Ovary (tissue), 9 donors: ENCODE measurements around the gene RYR3. TPM values are rescaled to one million over a fixed set of nuclear protein-coding genes. Genes with fewer than 3 reads are reported as not detected.

Experiments used
- DNase-seq, 5 donors: peaks; one replicate each; pipeline ENCODE4 v3.0.0-alpha.2; 2019 to 2020
- H3K27ac ChIP-seq, 2 donors: fragments of 200-600 bp; one replicate each; pipeline versions ENCODE4 v1.5.1 to v1.8.0; 2019 to 2022
- H3K27me3 ChIP-seq: fragments of 200-600 bp; one replicate; pipeline ENCODE4 v1.8.0; 2022
- H3K36me3 ChIP-seq: fragments of 200-600 bp; sonication (generic); one replicate; pipeline ENCODE4 v1.5.1; 2019
- H3K4me1 ChIP-seq: one replicate; pipeline ENCODE4 v1.8.1; 2013; ENCODE audit warnings: mild to moderate bottlenecking, moderate library complexity; ENCODE audit not compliant: insufficient read depth
- H3K4me3 ChIP-seq: fragments of 200-600 bp; sonication (generic); one replicate; pipeline ENCODE4 v1.5.1; 2017
- H3K9me3 ChIP-seq, 2 donors: fragments of 200-600 bp in 1 of 2; sonication (generic) in 1 of 2; one replicate each; pipeline versions ENCODE4 v1.5.1 to v1.8.1; 2013 to 2019; ENCODE audit warnings: mild to moderate bottlenecking in 1 of 2, moderate library complexity in 1 of 2
- EP300 ChIP-seq: sonication (generic); formaldehyde crosslinking; IDR thresholded peaks from one replicate; pipeline ENCODE4 v1.6.1; 2017; ENCODE audit warnings: antibody characterized with exemption
- POLR2A ChIP-seq: fragments of 450-650 bp; IDR thresholded peaks from one replicate; pipeline ENCODE4 v1.6.1; 2017; ENCODE audit warnings: antibody characterized with exemption, mild to moderate bottlenecking, moderate library complexity
- WGBS, 3 donors: extraction: QIAGEN DNeasy Blood & Tissue Kit in 1 of 3; methylation state at CpG; one replicate each; pipeline versions ENCODE4 v1.1.5 to v1.1.7; 2013 to 2017; 5-methylcytosine and 5-hydroxymethylcytosine counted together
- intact Hi-C, 4 donors: fragments of 100-400 bp; cut with DNase I; formaldehyde crosslinking; loops; one replicate each; pipeline versions ENCODE4 v1.11.0 to v1.15.1; 2022 to 2023
- polyA plus RNA-seq, 2 donors: library from polyadenylated mRNA; stranded (reverse); fragments of 200-250 nt in 1 of 2; fragments of 350-450 nt in 1 of 2; fragmentation: Illumina TruSeq in 1 of 2; extraction: RNeasy Lipid Tissue Mini Kit (QIAGEN cat#74804) in 1 of 2; gene quantifications; one replicate each; pipeline ENCODE4 v1.2.3, GENCODE V29; 2013 to 2014
- total RNA-seq, 7 donors: library from RNA; depleted of rRNA in 2 of 7; stranded (reverse); fragments of >200 nt in 2 of 7; fragmentation: NEBNext Ultra II Directional in 3 of 7; extraction: Animal tissue kit (Norgen Biotek cat#: 25700) in 3 of 7; gene quantifications; one replicate each; pipeline versions ENCODE4 v1.1.0 to v1.2.4, GENCODE V29; 2016 to 2023
- TF ChIP-seq, protein P1 (sequence below), 3 donors: fragments of 450-650 bp in 2 of 3; fragments of 200-600 bp in 1 of 3; IDR thresholded peaks; one replicate each; pipeline versions ENCODE4 v1.5.1 to v1.8.0; 2016 to 2022; ENCODE audit warnings: antibody characterized with exemption in 3 of 3, mild to moderate bottlenecking in 1 of 3
- donor health status: DM: no; HTN: no; CAD: no; lungs with moderate emphysema.
- donor health status: DM: no; HTN: no; CAD: no.
- donor health status: Bipolar disorder and iron deficiency.
- donor health status: DM: yes; HTN: yes; CAD: no.
- donor health status: DM: no; HTN: no; CAD: no.
- donor health status: DM: yes; HTN: yes; CAD: no.

The RYR3 gene
- total and polyA plus RNA-seq, 9 donors: 0.52 to 6.0 (median 0.96) TPM

DNA sequence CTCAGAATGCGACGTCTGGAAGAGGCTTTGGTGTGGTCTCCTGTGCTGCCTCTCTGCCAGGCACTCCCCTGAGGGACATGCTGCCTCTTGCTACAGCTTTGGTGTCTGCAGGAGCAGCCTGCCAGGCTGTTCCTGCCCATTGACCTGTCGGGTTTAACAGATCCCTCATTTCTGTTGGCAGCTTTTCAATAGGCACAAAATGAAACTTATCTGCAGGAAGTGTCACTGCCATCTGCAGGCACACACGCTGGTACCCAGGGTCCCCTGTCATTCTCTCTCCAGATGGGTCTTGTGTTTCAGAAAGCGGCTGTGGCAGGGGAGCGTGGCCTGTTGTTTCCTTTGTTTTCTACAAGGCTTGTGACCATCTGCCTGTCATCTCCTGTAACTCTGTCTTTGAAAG is 329.2 kb downstream of the RYR3 start:
- TF ChIP-seq, protein P1, sequence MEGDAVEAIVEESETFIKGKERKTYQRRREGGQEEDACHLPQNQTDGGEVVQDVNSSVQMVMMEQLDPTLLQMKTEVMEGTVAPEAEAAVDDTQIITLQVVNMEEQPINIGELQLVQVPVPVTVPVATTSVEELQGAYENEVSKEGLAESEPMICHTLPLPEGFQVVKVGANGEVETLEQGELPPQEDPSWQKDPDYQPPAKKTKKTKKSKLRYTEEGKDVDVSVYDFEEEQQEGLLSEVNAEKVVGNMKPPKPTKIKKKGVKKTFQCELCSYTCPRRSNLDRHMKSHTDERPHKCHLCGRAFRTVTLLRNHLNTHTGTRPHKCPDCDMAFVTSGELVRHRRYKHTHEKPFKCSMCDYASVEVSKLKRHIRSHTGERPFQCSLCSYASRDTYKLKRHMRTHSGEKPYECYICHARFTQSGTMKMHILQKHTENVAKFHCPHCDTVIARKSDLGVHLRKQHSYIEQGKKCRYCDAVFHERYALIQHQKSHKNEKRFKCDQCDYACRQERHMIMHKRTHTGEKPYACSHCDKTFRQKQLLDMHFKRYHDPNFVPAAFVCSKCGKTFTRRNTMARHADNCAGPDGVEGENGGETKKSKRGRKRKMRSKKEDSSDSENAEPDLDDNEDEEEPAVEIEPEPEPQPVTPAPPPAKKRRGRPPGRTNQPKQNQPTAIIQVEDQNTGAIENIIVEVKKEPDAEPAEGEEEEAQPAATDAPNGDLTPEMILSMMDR (IDR thresholded peaks at IDR 0.05): no peak
- TF ChIP-seq POLR2A (no peak), EP300 (no peak)
- Histone ChIP-seq H3K36me3 (no peaks in the 10 kb centered on the region), H3K4me1 (no peaks in the 10 kb centered on the region), H3K9me3 (no peaks in the 10 kb centered on the region), H3K4me3 (no peak overlapping the region), H3K27me3 (no peaks in the 10 kb centered on the region), H3K27ac (no peak overlapping the region)
- DNase-seq: no peak
- intact Hi-C loops: loop anchor here in 1 of 4 donors (10.0 kb wide), 1 partner anchor 55 kb away; no protein-coding TSS in a partner anchor
- WGBS, 3 donors: 48 to 54% (median 50%) methylated on average over 6 of the region's 6 CpGs

DNA sequence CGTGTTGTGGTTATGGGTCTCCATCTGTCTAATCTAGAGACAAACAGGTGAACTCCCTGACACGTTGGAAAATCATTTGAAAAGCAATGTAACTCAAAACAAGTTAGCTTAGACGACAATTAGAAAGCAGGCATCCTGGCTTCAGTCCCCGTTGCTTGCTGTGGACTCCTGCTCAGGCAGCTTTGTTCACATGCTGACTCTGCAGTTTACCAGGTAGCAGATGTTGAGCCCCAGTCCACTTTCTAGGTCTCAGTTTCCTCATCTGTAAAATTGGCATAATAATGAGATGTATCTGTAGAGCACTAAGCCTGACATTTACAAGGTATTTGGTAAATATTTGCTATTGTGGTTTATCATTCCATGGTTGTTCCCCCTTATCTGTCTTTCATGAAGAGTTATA is 330.3 kb downstream of the RYR3 start:
- Histone ChIP-seq H3K36me3 (no peaks in the 10 kb centered on the region), H3K27ac (no peak overlapping the region), H3K9me3 (no peaks in the 10 kb centered on the region), H3K4me3 (no peak overlapping the region), H3K4me1 (no peaks in the 10 kb centered on the region), H3K27me3 (no peaks in the 10 kb centered on the region)
- intact Hi-C loops: loop anchor here in 1 of 4 donors (10.0 kb wide), 1 partner anchor 56 kb away; no protein-coding TSS in a partner anchor
- TF ChIP-seq EP300: no peak
- TF ChIP-seq POLR2A: no peak
- TF ChIP-seq, protein P1 (IDR thresholded peaks at IDR 0.05): no peak
- WGBS, 3 donors: 59 to 81% (median 67%) methylated on average over 4 of the region's 4 CpGs
- DNase-seq: no peak

DNA sequence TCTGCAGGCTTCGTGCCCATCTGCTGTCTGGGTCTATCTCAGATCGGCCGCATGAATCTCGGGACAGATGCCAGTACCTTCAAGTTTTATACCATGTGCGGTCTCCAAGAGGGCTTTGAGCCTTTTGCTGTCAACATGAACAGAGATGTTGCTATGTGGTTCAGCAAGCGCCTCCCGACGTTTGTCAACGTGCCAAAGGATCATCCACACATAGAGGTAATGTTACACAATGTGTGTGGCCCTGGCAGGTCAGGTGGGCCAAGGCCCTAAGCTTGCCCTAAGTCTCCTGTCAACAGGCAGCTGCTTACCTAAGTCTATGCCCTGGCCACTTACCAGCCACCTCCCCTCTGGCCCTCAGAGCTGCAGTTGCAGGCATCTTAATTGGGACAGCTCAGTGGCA is 333.5 kb downstream of the RYR3 start:
- Histone ChIP-seq H3K9me3 (no peaks in the 10 kb centered on the region), H3K27ac (no peak overlapping the region), H3K36me3 (no peaks in the 10 kb centered on the region), H3K4me3 (no peak overlapping the region), H3K4me1 (no peaks in the 10 kb centered on the region), H3K27me3 (no peaks in the 10 kb centered on the region)
- intact Hi-C loops: loop anchor here in 1 of 4 donors (10.0 kb wide), 1 partner anchor 60 kb away; no protein-coding TSS in a partner anchor
- no peak for DNase-seq
- TF ChIP-seq EP300: no peak
- no peak for TF ChIP-seq POLR2A
- TF ChIP-seq, protein P1 (IDR thresholded peaks at IDR 0.05): no peak
- 85 to 89% (median 88%) methylated on average over 9 of the region's 9 CpGs for WGBS, 3 donors

DNA sequence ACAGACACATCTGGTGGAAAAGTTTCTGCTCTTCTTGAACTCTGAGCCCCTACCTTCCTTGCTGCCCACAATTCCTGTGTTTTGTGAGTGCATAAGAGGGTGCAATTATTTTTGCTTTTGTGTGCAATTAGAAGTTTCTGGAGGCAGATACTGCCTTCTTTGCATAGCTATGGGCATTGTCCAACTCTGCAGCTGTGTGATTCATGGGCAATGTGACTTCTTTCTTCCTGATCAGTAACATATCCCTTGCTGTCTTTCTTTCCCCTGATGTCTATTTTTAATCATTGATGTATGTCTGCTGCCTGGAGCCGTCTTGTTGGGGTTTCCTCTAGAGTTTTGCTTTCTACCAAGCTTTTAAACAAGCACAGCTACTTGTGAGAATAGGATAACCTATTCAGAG is 336.0 kb downstream of the RYR3 start:
- WGBS, 3 donors: 42 to 45% (median 42%) methylated on average over 1 of the region's 1 CpG
- TF ChIP-seq, protein P1 (IDR thresholded peaks at IDR 0.05): no peak
- TF ChIP-seq POLR2A (no peak), EP300 (no peak)
- Histone ChIP-seq H3K4me1 (no peaks in the 10 kb centered on the region), H3K9me3 (no peaks in the 10 kb centered on the region), H3K27ac (no peak overlapping the region), H3K36me3 (no peaks in the 10 kb centered on the region), H3K27me3 (no peaks in the 10 kb centered on the region), H3K4me3 (no peak overlapping the region)
- intact Hi-C loops: loop anchor here in 1 of 4 donors (10.0 kb wide), 1 partner anchor 62 kb away; no protein-coding TSS in a partner anchor
- DNase-seq: no peak
